Spleen (tissue), 7 donors: Measurements from ENCODE around the gene PRODH2.

Source experiments
- CTCF ChIP-seq, 11 experiments: fragments of 200-600 bp in 7 of 11; fragments of 450-650 bp in 4 of 11; sonication (generic) in 4 of 11; IDR thresholded peaks in 8 of 11; conservative IDR thresholded peaks in 3 of 11; 1 replicate in 7 of 11; 2 replicates in 4 of 11; pipeline versions ENCODE4 v1.4.0 to v1.8.0; 2016 to 2021; ENCODE audit warnings: antibody characterized with exemption in 11 of 11, inconsistent platforms in 4 of 11, mild to moderate bottlenecking in 1 of 11
- POLR2A ChIP-seq, 3 donors: fragments of 450-650 bp; IDR thresholded peaks; one replicate each; pipeline ENCODE4 v1.5.1; 2017; ENCODE audit warnings: antibody characterized with exemption in 3 of 3, mild to moderate bottlenecking in 1 of 3
- POLR2AphosphoS5 ChIP-seq, 3 donors: sonication (generic); formaldehyde crosslinking; IDR thresholded peaks; one replicate each; pipeline ENCODE4 v1.5.1; 2017; ENCODE audit warnings: antibody characterized with exemption in 3 of 3
- donor health status: DM: no; HTN: no; CAD: no; lungs with moderate emphysema.
- donor health status: DM: no; HTN: no; CAD: no.
- donor health status: DM: no; HTN: no; CAD: no.

- TF ChIP-seq CTCF (IDR thresholded peaks at IDR 0.05 in 8 of 11, conservative IDR thresholded peaks at IDR 0.05 in 3 of 11) (no peak), POLR2AphosphoS5 (IDR thresholded peaks at IDR 0.05) (no peak), POLR2A (IDR thresholded peaks at IDR 0.05) (no peak)
Observed at GRCh38 chr19:35789978-35790944, 22.4 kb downstream of the PRODH2 start.
